NCI-H1436 (cell line): ENCODE data around the gene CRTC1.

Experiments used
- DNase-seq: peaks from one replicate; lab custom pipeline; 2025; lab: John Stamatoyannopoulos, UW

Gene CRTC1

DNA sequence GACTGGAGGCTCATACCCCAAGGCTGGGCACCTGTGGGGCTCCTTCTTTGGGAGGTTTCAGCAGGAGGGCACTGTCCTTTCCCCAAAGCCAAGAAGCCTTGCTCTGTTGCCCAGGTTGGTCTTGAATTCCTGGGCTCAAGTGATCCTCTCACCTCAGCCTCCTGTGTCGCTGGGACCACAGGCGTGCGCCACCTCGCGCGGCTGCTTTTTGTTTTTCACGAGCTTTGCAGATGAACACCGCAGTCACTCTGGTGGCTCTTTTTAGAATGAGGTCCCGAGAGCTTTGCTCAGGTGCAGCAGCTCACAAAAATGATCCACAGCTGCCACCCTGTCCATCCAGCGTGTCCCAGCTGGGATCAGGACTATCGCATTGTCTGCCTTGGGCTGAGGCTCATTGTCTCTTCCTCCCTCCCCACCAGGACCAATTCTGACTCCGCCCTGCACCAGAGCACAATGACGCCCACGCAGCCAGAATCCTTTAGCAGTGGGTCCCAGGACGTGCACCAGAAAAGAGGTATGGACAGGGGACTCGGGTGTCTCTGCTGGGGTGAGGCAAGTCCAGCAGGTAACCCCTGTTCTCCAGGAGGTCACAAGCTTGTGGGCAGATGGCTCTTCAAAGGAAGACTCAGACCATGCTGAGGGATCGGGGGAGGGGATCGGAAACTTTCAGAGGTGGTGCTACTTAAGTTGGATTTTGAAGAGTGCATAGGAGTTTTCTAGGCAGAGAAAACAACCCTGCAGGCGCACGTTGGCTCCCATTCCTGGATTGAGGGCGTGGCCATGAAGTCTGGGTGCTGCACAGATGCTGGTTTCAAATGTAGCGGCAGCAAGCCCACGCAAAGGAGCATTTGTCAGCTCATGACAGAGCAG, 66.1 kb downstream of the CRTC1 start:
- DNase-seq: no peak

DNA sequence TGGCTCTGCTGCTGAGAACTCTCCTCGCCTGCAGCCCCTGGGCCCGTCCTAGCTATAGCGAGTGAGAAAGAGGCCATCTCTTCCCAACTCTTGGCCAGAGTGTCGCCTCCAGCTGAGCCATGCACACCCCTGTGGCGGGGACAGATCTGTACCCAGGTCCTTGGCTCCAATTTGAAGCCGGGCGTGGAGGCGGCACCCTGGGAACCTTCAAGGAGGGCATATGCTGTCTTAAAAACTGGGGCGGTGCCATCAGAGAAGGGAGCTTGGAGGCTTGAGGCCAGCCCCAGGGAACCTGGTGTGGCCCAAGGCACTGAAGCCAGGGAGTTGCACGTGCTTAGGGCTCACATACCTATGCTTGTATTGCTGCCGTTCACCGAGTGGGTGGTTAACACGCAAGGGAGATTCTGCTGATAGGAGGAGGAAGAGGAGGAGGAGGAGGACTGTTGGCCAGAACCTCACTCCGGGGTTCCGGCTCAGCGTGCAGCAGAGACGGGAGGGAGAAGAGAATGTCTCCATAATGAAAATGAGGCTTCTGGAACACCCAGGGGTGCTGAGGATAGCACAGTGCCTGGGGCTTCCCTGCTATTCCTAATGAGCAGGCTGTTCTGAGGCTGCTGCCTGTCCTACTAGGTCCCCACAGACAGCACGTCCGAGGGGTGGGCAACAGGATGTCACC, 67.0 kb downstream of the CRTC1 start:
- no peak for DNase-seq

DNA sequence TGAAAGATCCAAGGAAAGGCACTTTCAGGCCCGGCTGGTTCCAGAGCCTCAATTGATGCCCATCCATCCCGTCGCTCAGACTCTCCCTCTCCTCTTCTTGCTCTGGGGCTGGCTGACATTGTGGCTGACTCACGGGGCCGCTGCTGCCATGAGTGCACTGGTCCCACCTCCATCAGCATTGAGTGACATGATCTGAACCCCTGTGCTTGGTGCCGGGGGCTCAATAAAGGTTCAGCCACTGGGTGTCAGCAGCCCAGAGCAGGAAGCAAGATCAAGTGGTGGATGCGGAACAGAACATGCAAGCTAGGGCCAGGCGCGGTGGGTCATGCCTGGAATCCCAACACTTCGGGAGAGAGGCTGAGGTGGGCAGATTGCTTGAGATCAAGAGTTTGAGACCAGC, 68.1 kb downstream of the CRTC1 start:
- DNase-seq: no peak

GRCh38 chr19:18754501-18754900, 71.0 kb downstream of the CRTC1 start:
- no peak for DNase-seq

DNA sequence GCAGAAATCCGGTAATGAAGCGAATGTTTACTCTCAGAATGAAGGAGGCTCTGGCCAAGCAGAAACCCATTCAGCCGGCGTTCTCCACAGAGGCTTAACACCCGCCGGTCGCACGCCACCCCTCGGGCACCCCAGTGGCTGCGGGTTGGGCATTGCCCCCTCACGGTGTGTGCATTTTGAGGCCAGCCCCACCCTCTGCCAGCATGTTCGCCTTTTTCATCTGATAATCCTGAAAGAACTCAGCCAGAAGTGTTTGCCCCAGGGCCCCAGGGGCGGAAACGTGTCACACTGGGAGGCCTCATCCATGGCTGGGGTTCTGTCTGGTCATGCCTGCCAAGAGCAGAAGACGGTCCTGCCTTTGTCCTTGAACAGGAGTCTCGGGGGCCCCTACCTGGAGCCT, 73.4 kb downstream of the CRTC1 start:
- peak; percentile 46 for DNase-seq

- DNase-seq: no peak
Measured at GRCh38 chr19:18759304-18759994, 76.0 kb downstream of the CRTC1 start.

DNA sequence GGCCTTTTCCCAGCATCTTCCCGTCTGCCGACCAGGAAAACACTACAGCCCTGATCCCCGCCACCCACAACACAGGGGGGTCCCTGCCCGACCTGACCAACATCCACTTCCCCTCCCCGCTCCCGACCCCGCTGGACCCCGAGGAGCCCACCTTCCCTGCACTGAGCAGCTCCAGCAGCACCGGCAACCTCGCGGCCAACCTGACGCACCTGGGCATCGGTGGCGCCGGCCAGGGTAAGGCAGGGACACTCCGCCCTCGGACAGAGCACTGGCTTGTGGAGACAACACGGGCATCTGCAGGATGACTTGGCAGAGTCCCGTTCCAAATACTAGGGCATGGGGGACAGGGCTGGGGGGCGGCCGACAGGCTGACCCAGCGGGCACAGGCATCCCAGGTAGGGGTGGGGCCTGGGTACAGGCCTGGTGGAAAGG, 76.5 kb downstream of the CRTC1 start:
- no peak for DNase-seq

GRCh38 chr19:18760440-18761383, 77.2 kb downstream of the CRTC1 start:
- DNase-seq: no peak

- DNase-seq: no peak
Measured at GRCh38 chr19:18761531-18762110, 78.1 kb downstream of the CRTC1 start.

- peak; percentile 23 for DNase-seq
Measured at GRCh38 chr19:18762125-18763023, 78.9 kb downstream of the CRTC1 start.

- DNase-seq: no peak
Measured at GRCh38 chr19:18763674-18764590, 80.5 kb downstream of the CRTC1 start.

DNA sequence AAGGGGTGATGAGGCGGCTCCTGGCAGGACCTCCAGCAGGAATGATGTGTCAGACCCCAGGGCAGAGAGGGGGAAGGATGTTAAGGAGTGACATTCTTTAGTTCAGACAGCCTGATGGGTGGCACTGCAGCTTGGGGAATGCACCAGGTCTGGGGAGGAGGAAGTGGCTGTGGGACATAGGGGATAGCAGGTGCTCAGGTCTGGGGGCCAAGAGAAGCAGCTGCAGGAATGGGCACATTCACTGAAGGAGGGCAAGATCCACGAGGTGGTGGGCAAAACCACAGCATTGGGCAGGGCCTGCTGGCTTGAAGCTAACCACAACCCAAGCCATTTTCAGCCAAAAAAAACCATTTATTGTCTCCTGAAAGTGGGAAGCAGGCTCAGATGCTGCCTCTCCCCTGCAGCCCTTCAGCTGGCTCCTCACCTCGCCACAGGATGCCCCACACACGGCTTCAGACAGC, 81.1 kb downstream of the CRTC1 start:
- DNase-seq: no peak

DNA sequence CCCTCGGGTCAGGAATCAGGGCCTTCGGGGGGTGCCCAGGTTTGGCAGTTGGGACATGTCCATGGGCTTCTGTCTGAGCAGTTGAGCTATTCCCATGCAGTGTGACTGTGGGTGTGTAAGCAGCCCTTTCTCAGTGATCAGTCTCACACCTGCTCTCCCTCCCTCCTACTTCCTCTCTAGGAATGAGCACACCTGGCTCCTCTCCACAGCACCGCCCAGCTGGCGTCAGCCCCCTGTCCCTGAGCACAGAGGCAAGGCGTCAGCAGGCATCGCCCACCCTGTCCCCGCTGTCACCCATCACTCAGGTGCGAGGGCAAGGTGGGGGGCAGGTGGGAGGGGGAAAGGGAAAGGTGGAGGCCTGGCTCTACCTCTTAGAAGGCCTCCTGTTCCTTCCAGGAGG, 81.7 kb downstream of the CRTC1 start:
- peak; percentile 44 for DNase-seq

- no peak for DNase-seq
Measured at GRCh38 chr19:18768046-18768771, 84.7 kb downstream of the CRTC1 start.

DNA sequence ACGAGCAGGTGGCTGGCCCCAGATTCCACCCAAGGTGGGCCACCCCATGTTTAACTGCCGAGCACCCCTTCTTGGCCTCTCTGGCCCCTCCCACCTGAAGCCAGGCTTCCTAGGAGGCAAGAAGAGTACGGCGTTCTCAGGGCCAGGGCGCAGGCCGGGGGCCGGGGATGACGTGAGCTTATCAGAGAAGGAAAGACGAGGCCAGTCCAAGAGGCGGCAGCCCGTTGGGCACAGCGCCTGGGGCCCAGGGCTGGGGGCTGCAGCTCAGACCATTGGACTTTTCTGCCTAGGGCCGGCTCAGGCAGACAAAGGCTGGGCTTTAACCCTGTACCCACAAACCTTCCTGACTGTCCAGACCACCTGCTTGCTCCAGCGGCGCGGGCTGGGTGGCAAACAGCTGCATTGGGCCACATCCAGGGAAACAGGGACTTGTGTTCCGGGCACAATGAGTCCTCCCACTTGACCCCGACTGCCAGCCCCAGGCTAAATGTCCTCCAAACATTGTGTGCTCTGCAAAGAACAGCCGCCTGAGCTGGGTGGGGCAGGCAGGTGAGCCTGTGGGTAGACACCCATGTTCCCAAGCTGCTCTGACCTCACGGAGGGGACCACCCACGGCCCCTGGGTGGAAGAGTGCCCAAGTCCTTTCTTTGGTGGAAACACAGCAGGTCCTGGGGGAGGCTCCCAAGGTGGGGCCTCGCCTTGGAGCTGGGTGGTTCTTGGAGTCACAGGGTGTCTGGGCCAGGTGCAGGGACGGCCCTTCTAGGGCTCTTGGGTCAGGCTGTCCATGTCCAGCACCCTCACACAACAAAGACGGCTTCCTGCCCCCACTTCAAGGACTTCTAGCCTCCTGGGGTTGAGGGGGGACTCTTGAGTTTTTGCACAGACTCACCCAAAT, 85.8 kb downstream of the CRTC1 start:
- DNase-seq: no peak

GRCh38 chr19:18769989-18770528, 86.6 kb downstream of the CRTC1 start:
- no peak for DNase-seq
